H9 (cell line): Measurements from ENCODE around the gene DISC1. TPM values are rescaled to one million over a fixed set of nuclear protein-coding genes. Genes with fewer than 3 reads are reported as not detected.

Experiments
- DNase-seq: peaks from one replicate; pipeline ENCODE4 v3.0.0-alpha.2; 2017
- H2AFZ ChIP-seq: one replicate; pipeline ENCODE4 v1.6.1; 2013; ENCODE audit warnings: mild to moderate bottlenecking, low read length, control low read depth, moderate library complexity
- H2AK5ac ChIP-seq: 2 replicates; pipeline ENCODE4 v1.6.1; 2013; ENCODE audit warnings: low read length, control low read depth, mixed read lengths; ENCODE audit not compliant: insufficient read length
- H2BK120ac ChIP-seq: one replicate; pipeline ENCODE4 v1.6.1; 2013; ENCODE audit warnings: low read depth, mild to moderate bottlenecking, low read length, control low read depth, inconsistent platforms; ENCODE audit not compliant: poor library complexity, severe bottlenecking
- H2BK12ac ChIP-seq: 2 replicates; pipeline ENCODE4 v1.6.1; 2013; ENCODE audit warnings: low read length, control low read depth, mixed read lengths, low read depth; ENCODE audit not compliant: insufficient read length
- H2BK15ac ChIP-seq: 2 replicates; pipeline ENCODE4 v1.6.1; 2013; ENCODE audit warnings: low read depth, low read length, control low read depth
- H2BK20ac ChIP-seq: one replicate; pipeline ENCODE4 v1.6.1; 2013; ENCODE audit warnings: low read depth, mild to moderate bottlenecking, low read length, control low read depth, inconsistent platforms; ENCODE audit not compliant: poor library complexity, severe bottlenecking
- H2BK5ac ChIP-seq: 2 replicates; pipeline ENCODE4 v1.6.1; 2013; ENCODE audit warnings: low read length, control low read depth, mixed read lengths; ENCODE audit not compliant: insufficient read length
- H3K14ac ChIP-seq: 2 replicates; pipeline ENCODE4 v1.6.1; 2013; ENCODE audit warnings: low read length, control low read depth; ENCODE audit not compliant: insufficient read depth
- H3K18ac ChIP-seq: 2 replicates; pipeline ENCODE4 v1.6.1; 2013; ENCODE audit warnings: low read depth, mild to moderate bottlenecking, mixed read lengths, low read length, control low read depth; ENCODE audit not compliant: insufficient read length
- H3K23ac ChIP-seq: 2 replicates; pipeline ENCODE4 v1.6.1; 2013; ENCODE audit warnings: low read length, control low read depth, mixed read lengths, low read depth; ENCODE audit not compliant: insufficient read length
- H3K23me2 ChIP-seq: 2 replicates; pipeline ENCODE4 v1.6.1; 2013; ENCODE audit warnings: low read depth, mild to moderate bottlenecking, mixed read lengths, low read length, control low read depth; ENCODE audit not compliant: insufficient read length, poor library complexity, severe bottlenecking
- H3K27ac ChIP-seq: 2 replicates; pipeline ENCODE4 v1.5.1; 2013; ENCODE audit warnings: low read length, control low read depth, mixed read lengths, low read depth; ENCODE audit not compliant: insufficient read length
- H3K27me3 ChIP-seq: 2 replicates; pipeline ENCODE4 v1.6.1; 2013; ENCODE audit warnings: low read length, control low read depth, inconsistent platforms; ENCODE audit not compliant: insufficient read depth
- H3K4ac ChIP-seq: 2 replicates; pipeline ENCODE4 v1.6.1; 2013; ENCODE audit warnings: low read depth, mild to moderate bottlenecking, control low read depth, inconsistent platforms, low read length, moderate library complexity
- H3K4me1 ChIP-seq: 2 replicates; pipeline ENCODE4 v1.6.1; 2013; ENCODE audit warnings: low read length, control low read depth, inconsistent platforms; ENCODE audit not compliant: insufficient read depth
- H3K4me2 ChIP-seq: 2 replicates; pipeline ENCODE4 v1.6.1; 2013; ENCODE audit warnings: low read length, control low read depth, mixed read lengths; ENCODE audit not compliant: insufficient read length, insufficient read depth
- H3K56ac ChIP-seq: 2 replicates; pipeline ENCODE4 v1.6.1; 2013; ENCODE audit warnings: low read depth, mild to moderate bottlenecking, mixed read lengths, low read length, control low read depth; ENCODE audit not compliant: insufficient read length
- H3K79me1 ChIP-seq: 2 replicates; pipeline ENCODE4 v1.6.1; 2013; ENCODE audit warnings: low read depth, mild to moderate bottlenecking, moderate library complexity, low read length, control low read depth, inconsistent platforms; ENCODE audit not compliant: insufficient read depth, poor library complexity, severe bottlenecking
- H3K79me2 ChIP-seq: 2 replicates; pipeline ENCODE4 v1.6.1; 2013; ENCODE audit warnings: low read length, control low read depth, inconsistent platforms; ENCODE audit not compliant: insufficient read depth
- H3K9ac ChIP-seq: 2 replicates; pipeline ENCODE4 v1.6.1; 2013; ENCODE audit warnings: low read length, control low read depth, mixed read lengths; ENCODE audit not compliant: insufficient read length; ENCODE audit errors: extremely low read depth
- H3K9me3 ChIP-seq: one replicate; pipeline ENCODE4 v1.6.1; 2013; ENCODE audit warnings: low read depth, low read length, inconsistent platforms; ENCODE audit not compliant: control insufficient read depth
- H3T11ph ChIP-seq: one replicate; pipeline ENCODE4 v1.6.1; 2013; ENCODE audit warnings: mild to moderate bottlenecking, low read length, control low read depth, inconsistent platforms
- H4K20me1 ChIP-seq: one replicate; pipeline ENCODE4 v1.6.1; 2013; ENCODE audit not compliant: control insufficient read depth, insufficient read length, insufficient read depth
- H4K5ac ChIP-seq: 2 replicates; pipeline ENCODE4 v1.6.1; 2013; ENCODE audit warnings: low read depth, mild to moderate bottlenecking, mixed read lengths, low read length, control low read depth; ENCODE audit not compliant: insufficient read length
- H4K8ac ChIP-seq: replicated peaks from 2 replicates; pipeline ENCODE4 v1.6.1; 2013; ENCODE audit warnings: low read length, control low read depth, mixed read lengths, low read depth; ENCODE audit not compliant: insufficient read length
- H4K91ac ChIP-seq: 2 replicates; pipeline ENCODE4 v1.6.1; 2013; ENCODE audit warnings: low read depth, mild to moderate bottlenecking, moderate library complexity, mixed read lengths, low read length, control low read depth; ENCODE audit not compliant: insufficient read length
- H3K27ac Mint-ChIP-seq, 3 experiments: 2 replicates in 2 of 3; 3 replicates in 1 of 3; pipeline ENCODE4 v1.8.0; 2020 to 2021; ENCODE audit warnings: mixed read lengths in 3 of 3, mild to moderate bottlenecking in 1 of 3, moderate library complexity in 1 of 3
- H3K27me3 Mint-ChIP-seq: 2 replicates; pipeline ENCODE4 v1.8.0; 2021; ENCODE audit warnings: low read depth, mild to moderate bottlenecking, moderate library complexity, mixed read lengths
- H3K36me3 Mint-ChIP-seq, 3 experiments: 2 replicates in 2 of 3; 3 replicates in 1 of 3; pipeline ENCODE4 v1.8.0; 2020 to 2021; ENCODE audit warnings: low read depth in 3 of 3, mixed read lengths in 3 of 3; ENCODE audit not compliant: insufficient read depth in 1 of 3
- H3K4me1 Mint-ChIP-seq, 2 experiments: 2 replicates each; pipeline ENCODE4 v1.8.0; 2020; ENCODE audit warnings: mixed read lengths in 2 of 2
- H3K4me3 Mint-ChIP-seq, 2 experiments: 2 replicates in 1 of 2; 3 replicates in 1 of 2; pipeline ENCODE4 v1.8.0; 2020 to 2021; ENCODE audit warnings: mild to moderate bottlenecking in 2 of 2, mixed read lengths in 2 of 2, moderate library complexity in 1 of 2
- H3K9me3 Mint-ChIP-seq, 2 experiments: 2 replicates in 1 of 2; 3 replicates in 1 of 2; pipeline ENCODE4 v1.8.0; 2020; ENCODE audit warnings: mild to moderate bottlenecking in 2 of 2, mixed read lengths in 2 of 2, moderate library complexity in 1 of 2
- CTCF ChIP-seq: fragments of 200-600 bp; sonication (generic); conservative IDR thresholded peaks from 3 replicates; pipeline ENCODE4 v1.8.0; 2021; ENCODE audit warnings: antibody characterized with exemption, mild to moderate bottlenecking
- WGBS: extraction: QIAGEN DNeasy Blood & Tissue Kit; methylation state at CpG from one replicate; pipeline ENCODE4 v1.1.7; 2013; ENCODE audit warnings: missing lambda C conversion rate, low lambda C conversion rate, mixed read lengths; ENCODE audit not compliant: insufficient read length; ENCODE audit errors: extremely low coverage; 5-methylcytosine and 5-hydroxymethylcytosine counted together
- total RNA-seq: library from RNA; stranded (reverse); gene quantifications from 2 replicates; pipeline ENCODE4 v1.2.1, GENCODE V29; 2021

The DISC1 gene
- total RNA-seq, 1 experiment from 2014 or later, result 2.5 TPM

GRCh38 chr1:231882790-231883189 lies 256.2 kb downstream of the DISC1 start:
- Histone ChIP-seq H3K79me1 (no peaks in the 10 kb centered on the region), H4K8ac (no peak overlapping the region), H2BK5ac (no peak overlapping the region), H3K56ac (no peak overlapping the region), H3K23me2 (no peaks in the 10 kb centered on the region), H2BK12ac (no peak overlapping the region), H2AFZ (no peak overlapping the region), H4K91ac (no peak overlapping the region), H2BK15ac (no peak overlapping the region), H3K4me1 (no peaks in the 10 kb centered on the region), H3K27ac (no peak overlapping the region), H2AK5ac (no peak overlapping the region), H3K4me2 (no peak overlapping the region), H3K79me2 (no peaks in the 10 kb centered on the region), H3K18ac (no peak overlapping the region), H3K23ac (no peak overlapping the region), H3T11ph (no peak overlapping the region), H3K9me3 (no peaks in the 10 kb centered on the region), H4K5ac (no peak overlapping the region), H4K20me1 (no peaks in the 10 kb centered on the region), H3K4ac (no peak overlapping the region), H2BK120ac (no peak overlapping the region), H3K9ac (no peak overlapping the region), H2BK20ac (no peak overlapping the region), H3K14ac (no peak overlapping the region), H3K27me3 (no peaks in the 10 kb centered on the region; the same call in 1 of the 2 replicates)
- no CpG with 5 or more reads among the region's 8 CpGs for WGBS
- Mint-ChIP-seq H3K27ac (no peak overlapping the region), H3K4me3 (no peak overlapping the region), H3K27me3 (peaks cover 25% of the 10 kb centered on the region), H3K9me3 (no peaks in the 10 kb centered on the region), H3K4me1 (peaks cover 4 to 5% of the 10 kb centered on the region in 2 experiments), H3K36me3 (no peaks in the 10 kb centered on the region)
- TF ChIP-seq CTCF, result no peak
- no peak for DNase-seq
